Stimulated activated CD8-positive, alpha-beta memory T cell treated with anti-CD3 and anti-CD28 coated beads, Interleukin-7, amount 100 ng/mL, for 4 hours (primary cell): ENCODE results near the gene MYMK.

Experiments used
- DNase-seq, 2 donors: peaks; one replicate each; pipeline ENCODE4 v3.0.0-alpha.2; 2020; ENCODE audit warnings: low read depth in 2 of 2

Gene MYMK

DNA sequence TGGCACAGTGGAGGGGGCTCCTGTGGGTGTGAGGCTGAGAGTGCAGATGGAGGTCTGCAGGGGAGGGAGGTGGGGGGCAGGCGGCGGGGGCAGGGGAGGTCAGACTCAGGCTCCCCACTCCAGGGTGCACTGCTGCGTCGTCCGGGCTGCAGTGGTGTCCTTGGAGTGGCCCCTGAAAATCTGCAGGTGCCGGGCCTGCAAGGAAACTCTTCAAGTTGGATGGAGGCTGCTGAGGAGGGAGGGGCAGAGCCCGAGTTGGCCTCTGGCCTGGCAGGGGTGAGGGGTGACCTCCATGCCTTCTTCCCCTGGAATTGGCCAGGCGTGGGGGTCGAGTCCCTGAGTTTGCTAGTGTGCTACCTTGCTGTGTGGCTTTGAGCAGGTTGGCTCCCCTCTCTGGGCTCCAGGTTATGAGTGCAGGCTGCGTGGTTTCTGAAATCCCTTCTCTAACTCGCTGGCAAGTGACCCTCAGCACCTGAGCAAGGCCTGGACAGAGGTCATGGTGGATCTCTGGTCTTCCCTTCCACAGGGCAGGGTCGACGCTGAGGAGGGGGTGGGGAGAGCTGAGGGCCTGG, 10.6 kb upstream of the MYMK start:
- DNase-seq = no peak

DNA sequence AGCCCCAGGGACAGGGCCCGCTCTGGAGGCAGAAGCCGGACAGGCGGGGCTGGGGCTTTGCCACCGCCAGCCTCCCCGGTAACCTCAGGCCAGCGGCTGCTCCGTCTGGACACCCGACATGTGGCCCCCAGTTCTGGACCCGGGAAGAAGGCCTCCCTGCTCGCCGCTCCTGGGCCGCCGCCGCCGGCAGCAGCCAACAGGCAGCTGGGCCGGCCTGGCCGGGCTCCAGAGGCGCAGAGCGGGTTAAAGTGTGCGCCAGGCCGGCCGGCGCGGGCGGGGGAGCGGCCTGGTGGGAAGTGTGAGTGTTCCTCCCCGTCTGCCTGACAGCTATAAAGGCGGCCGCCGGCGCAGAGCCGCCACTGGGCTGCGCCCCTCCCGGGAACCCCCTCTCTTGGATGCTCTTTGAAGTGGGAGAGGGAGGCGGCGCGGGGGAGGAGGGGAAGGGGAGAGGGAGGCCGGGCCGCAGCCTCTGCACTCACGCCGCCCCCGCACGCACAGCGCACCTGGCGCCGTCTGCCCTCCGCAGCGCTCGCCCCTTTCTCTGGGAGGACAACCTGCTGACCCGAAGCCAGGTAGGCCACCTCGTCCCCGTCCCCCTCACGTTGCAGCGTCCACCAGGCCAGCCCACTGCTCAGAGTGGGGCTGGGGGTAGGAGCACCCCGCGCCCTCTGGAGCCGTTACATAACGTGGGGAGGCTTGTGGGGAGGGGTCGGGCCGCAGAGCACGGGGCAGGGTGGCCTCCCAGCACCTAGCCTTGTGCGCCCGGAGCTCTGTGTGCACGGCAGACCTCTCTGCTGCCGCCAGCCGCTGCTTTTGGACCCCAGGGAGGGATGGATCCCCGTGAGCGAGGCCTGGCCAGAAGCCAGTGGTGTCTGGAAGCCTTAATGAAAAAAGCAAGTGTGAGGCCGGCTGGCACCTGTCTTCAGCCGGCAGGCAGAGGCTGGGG, 9.9 kb upstream of the MYMK start, which contains the start of gene ADAMTSL2:
Gene ADAMTSL2 (plus strand): TSS at position 359 of the 946 bp plus-strand sequence. CDS start 2,009 bp downstream, outside the sequence.
- DNase-seq = peak; percentile 52 to 68

DNA sequence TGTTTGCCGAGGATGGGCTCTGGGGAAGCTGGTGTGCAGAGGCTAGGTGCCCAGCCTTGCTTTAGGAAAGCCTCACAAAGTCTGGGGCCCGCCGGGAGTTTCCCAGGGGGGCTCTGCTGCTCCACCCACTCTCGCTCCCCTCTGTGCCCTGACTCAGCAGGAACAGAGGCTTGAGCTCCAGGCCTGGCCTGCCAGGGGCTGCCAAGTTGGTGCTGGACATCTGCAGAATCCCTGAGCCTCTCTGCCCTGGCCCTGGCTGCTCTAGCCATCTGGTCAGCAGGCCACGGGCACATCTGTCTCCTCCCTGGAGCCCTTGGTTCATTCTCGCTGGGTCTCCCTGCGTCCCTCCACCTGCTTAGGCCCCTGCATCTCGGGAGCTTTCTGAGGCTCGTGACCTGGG, 9.1 kb upstream of the MYMK start:
- DNase-seq = no peak

DNA sequence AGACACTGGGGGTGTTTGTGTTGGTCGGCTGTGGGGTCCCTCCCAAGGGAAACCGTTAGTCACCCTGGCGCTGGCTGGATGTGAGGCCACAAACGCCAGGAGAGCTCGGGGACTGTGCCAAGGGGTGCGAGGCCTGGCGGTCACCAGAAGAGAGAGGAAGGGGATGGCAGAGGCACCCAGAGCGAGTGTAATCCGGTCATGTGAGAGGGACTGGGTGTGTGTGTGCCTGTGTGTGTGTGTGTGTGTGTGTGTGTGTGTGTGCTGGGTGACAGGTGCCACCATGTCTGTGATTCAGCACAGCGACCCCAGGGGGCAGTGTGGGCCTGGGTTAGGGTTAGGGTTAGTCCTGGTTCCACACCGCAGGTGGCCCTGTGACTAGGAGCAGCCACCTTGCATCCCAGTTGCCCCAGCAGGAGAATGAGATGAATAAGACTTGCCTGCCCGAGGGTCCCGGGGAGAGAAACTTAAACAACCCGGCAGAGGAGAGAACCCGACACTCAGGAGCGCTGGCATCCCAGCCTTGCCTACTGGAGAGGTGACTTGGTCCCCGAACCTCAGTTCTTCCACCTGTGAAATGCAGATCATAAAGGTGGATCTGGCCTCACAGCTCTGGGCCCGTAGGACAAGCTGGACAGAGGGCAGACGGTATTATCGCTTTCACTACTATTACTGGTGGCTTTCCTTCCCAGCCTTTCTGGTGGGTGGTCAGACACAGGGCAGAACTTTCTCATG, 8.3 kb upstream of the MYMK start:
- peak; percentile 24 to 28 for DNase-seq

DNA sequence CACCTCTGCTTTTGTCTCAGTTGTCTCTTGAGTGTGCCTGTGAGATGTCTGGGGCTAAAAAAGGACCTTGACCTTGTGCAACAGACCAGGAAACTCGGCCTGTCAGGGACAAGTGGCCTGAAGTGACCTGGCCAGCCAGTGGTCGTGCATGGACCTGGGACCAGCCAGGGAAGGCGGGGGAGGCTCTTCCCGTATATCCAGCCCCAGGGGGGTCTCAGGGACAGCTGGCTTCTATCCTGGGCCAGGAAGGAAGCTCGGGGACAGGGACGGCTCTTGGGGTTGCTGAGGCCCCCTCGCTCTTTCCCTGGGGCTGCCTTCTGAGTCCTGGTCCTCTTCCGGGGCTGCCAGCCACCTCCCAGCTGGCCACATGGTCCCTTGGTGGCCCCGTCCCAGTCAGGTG, 6.5 kb upstream of the MYMK start:
- no peak for DNase-seq

DNA sequence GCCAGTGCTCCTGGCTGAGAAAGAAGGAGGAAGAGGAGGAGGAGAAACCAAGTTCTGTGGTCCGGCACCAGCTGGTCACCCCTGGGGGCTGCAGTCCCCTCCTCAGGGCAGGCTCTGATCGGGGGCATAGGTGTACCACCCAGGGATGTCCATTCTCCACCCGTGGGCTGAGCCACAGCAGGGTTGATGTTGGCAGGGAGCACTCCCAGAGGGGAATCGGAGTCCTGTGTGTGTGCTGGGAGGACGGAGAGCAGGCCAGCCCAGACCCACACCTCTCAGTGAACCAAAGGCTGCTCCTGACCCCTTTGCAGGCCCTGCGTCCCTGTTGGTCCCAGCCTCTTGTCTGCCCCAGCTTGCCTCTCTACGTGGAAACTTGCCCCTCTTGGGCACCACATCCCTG, 5.1 kb upstream of the MYMK start:
- no peak for DNase-seq

DNA sequence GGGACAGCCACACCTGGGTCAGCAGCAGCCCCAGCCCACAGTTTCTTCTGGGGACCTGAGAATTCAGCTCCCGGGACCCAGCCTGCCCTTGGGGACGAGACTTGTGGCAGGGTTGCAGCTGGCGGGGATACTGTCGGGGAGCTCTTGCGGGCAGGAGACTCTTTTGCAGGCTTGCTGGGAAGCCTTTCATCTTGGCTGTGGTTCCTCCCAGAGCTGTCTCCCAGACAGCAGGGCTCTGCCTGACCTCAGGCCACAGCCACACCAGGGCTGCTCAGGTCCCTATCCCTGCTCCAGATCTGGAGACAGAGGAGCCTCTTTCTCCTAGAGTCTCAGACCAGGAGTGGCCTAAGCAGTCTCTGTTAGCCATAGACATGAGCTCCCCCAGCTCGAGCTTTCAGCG, 4.7 kb upstream of the MYMK start:
- DNase-seq = no peak

DNA sequence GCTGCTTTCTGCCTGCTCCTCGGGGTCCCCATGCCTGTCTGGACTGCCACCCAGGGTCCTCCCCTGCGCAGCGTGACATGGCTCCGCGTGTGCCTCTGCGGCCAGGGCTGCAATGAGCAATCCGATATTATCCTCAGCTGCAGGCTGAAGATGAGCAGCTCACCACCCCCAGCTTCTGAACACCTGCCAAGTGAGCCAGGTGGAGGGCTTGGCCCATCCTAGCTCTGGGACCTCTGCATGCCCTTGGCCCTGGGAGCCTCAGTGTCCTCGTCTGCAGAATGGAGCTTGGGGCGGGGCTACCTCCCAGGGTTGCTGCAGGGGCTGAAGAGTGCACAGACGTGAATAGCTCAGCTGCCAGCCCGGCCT, 4.1 kb upstream of the MYMK start:
- DNase-seq = no peak

DNA sequence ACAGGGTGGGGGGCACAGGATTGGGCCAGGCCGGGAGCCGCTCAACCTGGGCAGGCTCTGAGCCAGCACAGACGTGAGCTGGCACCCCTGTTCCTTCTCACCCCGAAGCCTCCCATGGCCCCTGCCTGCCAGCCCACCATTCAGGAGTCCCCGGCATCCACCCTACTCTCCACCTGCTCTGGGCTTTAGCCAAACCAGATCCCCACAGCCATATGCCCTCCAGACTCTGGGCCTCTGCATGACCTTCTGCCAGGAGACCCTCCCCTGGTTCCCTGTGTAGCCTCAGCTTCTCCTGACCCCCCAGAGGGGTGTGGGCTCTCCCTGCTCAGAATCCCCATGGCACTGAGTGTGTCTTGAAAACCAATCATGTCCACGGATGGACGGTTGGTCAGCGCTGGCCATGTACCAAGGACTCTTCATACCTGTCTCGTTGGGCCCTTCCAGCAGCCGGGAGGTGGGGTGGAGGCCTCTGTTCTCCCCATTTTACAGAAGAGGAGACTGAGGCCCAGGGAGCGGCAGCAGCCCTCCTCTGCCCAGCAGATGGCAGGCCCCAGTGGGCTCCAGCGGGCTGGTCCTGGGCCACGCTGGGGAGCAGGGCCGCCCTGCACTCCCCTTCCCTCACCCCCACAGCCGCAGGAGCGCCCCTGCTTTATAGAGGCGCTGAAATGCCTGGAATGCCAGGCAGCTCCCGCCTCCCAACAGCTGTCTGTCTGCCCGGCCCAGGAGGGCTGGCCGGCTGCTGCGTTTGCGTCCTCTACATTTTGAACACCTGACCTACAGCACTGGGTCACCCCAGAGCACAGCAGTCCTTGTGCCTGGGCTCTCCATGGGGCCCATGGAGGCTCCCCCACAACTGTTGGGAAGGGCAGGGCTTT, 3.5 kb upstream of the MYMK start:
- no peak for DNase-seq

DNA sequence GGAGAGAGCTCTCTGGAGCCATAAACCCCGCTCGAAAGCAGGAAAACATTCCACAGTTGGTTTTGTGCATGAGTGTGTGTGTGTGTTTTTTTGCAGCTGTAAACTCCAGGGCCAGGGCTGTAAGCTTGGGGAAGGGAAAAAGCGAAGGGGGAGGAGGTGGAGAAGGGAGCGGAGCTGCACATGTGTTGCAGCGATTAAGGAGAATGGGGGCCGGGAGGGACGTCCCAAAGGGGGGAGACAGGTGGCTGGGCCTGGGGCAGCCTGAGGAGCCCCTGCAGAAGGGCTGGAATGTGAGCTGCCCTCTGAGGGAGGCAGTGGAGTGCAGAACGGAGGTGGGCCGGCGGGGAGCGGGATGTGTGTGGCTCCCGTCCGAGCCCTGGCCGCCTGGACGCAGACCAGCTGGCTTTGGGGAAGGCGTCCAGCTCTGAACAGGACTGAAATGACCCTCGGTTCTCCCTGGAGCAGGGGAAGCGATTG, 2.7 kb upstream of the MYMK start:
- no peak for DNase-seq

DNA sequence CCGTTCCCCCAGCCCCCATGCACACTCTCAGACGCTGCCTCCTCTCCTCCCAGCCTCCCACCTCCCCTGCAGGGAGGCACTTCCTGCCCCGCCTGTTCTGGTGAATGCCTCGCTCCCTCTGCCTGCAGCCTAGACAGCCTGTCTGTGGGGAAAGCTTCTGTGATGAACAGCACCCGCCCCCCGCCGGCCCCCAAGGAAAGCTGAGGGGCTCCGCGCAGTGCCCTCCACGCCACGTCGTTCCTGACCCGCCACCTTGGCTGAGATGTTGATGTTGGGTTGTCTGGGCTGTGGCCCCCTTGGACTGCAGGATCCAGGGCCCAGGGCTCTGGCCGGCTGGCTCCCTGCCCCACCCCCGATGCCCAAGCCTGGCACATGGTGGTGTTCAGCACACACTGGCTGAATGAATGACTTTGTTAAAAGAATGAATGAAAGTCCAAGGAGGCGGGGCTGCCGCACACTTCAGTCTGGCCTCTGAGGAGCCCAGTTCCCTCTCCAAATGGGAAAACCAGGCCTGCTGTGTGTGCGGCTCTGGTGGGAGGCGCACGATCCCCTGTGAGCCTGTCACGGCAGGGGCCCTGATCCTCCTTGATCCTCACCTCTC, 2.1 kb upstream of the MYMK start:
- DNase-seq = no peak

DNA sequence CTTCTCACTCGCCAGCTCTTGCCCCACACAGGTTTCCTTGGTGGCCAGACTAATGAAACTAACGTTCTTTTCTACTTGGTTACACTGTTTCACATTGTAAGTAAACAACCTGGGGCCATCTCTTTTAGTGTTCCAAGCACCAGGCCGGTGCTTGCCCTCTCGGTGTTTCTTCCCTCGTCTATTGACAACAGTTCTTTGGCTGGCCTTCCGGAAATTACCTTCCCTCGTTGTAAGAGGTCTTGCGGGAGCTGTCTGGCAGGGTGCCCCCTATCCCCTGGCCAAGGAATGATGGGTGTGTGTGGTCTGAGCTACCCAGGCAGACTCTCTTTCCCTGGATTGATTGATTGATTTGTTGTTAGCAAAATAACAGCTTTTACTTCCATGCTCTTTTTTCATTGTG, 918 bp upstream of the MYMK start:
- no peak for DNase-seq

DNA sequence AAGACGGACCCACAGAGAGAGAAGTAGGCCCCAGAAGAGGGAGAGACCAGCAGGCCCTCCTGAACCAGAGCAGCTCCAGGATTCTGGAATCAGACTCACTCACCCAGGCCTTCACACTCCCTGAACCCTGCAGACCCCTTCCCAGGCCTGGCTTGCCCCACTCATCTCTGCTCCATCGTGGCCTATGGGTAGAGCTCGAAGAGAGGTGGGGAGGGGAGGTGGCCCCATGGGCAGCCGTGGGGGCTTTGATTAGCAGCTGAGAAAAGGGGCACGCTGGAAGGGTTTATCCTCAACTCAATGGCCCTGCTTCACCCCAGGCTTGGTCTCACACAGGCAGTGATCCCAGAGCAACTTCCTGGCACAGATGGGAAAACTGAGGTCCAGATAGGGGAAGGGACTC, 613 bp downstream of the MYMK start:
- DNase-seq = no peak

DNA sequence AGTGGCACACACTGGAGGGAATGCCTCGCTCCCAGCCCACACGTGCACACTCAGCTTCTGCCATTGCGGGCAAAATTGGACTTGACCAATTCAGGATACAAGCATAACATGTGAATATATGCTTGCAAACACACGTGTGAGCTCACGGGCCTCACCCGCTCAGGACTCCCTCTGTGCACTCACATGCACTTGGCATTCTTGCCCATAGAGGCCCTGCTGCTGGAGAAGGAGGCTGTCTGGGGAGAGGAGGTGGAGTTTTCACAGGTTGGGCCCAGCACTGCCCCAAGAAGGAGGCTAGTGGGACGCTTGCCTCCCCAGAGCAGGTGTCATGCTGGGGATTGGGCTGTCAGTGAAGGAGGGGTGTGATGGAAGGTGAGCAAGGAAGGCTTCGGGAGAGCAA, 1.7 kb downstream of the MYMK start:
- DNase-seq = no peak

DNA sequence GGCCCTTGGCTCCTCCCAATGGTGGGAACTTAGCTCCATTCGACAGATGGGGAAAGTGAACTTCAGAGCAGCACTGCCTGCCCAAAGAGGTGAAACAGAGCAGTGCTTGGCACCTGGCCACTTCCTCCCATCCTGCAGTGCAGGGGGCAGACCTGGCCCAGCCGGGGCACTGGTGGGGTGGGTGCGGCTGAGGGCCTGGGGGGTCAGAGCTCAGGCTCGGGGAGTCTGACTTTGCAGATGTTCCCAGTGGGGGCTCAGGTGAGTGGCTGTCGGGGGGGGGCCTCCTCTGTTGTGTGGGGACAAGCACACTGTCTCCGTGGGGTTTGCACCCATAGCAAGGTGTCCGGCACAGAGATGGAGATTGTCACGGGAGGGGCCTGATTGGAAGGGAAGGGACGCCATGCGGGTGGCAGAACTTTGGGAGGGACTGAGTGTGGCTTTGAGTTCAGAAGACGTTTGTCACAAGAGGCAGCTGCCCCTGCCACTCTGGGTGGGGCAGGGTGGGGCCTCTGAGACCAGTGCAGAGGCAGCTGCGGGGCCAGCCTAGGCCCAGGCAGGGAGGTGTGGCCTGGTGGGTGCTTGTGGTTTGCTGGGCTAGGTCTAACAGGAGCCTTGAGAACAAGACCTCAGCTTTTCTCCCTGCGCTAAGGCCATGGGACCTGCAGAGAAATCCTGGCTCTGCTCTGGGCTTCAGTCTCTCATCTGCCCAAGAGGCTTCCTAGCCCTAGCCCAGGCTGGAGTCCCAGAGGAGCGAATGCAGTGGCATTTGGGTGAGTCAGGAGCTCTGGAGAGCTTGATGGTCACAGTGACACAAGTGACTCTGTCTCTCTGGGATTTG, 2.5 kb downstream of the MYMK start:
- no peak for DNase-seq

DNA sequence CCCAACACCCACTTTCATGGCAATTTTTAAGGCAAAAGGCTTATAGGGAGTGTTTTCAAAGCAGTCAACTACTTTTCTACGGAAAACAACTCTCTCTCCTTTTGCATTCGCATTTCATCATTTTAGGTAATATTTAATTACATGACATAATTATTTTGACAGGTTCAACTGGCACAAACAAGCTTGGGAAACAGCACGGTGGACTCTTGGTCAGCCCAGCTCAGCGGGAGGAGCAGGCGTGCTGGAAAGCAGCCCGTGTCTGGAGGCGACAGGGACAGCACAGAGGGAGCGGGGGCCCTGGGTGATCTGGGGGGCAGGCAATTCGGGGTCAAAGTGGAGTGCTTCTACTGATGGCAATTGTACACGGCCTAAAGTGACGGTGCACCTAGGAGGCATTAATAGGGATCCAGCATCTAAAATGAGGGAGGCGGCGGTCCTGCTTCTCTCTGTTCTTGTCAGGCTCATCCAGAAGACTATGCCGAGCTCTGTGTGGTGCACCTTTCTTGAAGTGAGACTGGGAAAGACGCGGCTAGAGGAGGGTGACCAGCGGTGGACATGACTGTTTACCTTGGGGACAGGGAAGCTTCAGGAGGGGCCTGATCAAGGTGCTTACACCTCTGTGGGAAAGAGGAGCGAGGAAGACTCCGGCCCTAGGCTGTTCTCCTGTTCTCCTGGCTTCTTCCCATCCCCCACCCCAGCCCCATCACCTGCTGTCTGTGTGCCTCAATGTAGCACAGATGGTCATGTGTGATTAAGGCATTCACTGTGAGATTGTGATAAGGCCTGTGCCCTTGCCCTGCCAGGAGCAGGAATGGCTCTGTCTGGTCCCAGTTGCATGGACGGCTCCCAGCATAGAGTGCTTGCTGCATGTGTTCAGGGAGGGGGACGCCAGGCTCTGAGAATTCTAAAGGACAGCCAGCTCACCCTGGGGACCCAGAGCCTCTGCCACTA, 3.4 kb downstream of the MYMK start:
- no peak for DNase-seq

DNA sequence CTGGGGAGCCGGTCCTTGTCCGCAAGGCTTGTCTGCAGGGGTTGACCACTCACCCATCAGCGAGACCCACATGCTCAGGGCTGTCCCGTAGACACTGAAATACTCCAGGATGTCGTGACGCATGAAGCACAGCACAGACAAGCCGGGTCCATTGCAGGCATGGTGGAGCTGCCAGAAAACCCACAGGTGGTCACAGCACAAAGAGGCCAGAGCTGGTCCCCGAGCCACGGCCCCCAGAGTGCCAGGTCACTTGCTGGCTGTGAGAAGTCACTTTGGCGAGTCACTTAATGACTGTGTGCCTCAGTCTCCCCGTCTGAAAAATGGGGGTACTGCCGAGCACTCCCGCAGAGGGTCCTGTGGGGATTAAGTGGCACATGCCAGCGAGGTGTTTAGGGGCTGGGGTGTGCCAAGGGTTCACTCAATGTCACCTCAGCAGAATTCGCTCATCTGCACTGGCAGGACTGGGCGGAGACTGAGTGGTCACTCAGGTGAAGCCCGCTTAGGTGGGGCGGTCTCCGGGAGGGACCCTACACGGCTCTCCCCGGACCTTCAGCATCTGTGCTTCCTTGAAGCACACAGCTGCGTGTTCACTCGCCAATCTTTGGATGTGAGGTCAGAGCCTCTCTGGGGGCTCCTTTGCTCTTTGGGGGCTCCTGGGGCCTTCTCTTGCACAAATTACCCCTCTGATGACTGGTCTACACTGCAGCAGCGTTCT, 4.5 kb downstream of the MYMK start:
- no peak for DNase-seq

DNA sequence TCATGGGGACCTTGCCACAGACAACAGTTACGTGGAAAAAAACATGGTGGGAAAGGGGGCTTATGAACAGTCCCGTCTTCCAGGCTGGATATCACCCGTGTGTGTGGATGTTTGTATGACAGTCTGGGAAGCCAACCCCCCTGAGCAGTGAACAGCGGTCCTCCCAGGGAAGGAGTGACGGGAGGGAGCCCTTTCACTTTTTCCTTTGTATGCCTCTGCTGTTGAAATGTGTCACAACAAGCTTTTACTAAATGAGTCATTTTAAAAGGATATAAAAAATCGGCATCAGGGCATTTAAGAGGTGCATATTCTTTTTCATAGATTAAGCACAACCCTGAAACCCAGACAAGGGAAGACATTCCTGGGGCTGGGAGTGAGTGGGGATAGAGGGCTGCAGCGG, 5.1 kb downstream of the MYMK start:
- no peak for DNase-seq
